ENCODE results near the gene SPACDR. TPM values are rescaled to one million over a fixed set of nuclear protein-coding genes. Genes with fewer than 3 reads are reported as not detected.
A peak's percentile ranks its signal among the peaks of the same experiment; 100 is the strongest.

Gene SPACDR
- total and polyA plus RNA-seq, 9 of the 15 experiments (the other 6 are each of a cell fraction or from before 2014, with no cell fraction given) = 0.07 to 0.55 (median 0.14) TPM; not detected in 1

- TF ChIP-seq AFF4 (CRISPR knock-in tag; IDR thresholded peaks at IDR 0.05) (peak; percentile 92), KDM2B (CRISPR knock-in tag; IDR thresholded peaks at IDR 0.05) (0 out of 2 replicates have a peak, but pooled peaks have one; percentile 58), LEF1 (IDR thresholded peaks at IDR 0.05) (no peak), ZNF408 (CRISPR knock-in tag; IDR thresholded peaks at IDR 0.05; ENCODE audit: low read depth) (no peak), KDM4B (IDR thresholded peaks at IDR 0.05; ENCODE audit: borderline replicate concordance in 2 of 2, low read depth in 1 of 2) (peak in 1 of 2 experiments; percentile 65; a peak in 1 of 4 replicates), CHD1 (IDR thresholded peaks at IDR 0.05; ENCODE audit: low read length) (peak; percentile 98), GTF2E2 (tag; IDR thresholded peaks at IDR 0.05) (peak; percentile 76; the same call in 1 of the 2 replicates), NR1H2 (CRISPR knock-in tag; IDR thresholded peaks at IDR 0.05) (0 out of 2 replicates have a peak, but pooled peaks have one; percentile 36), ZNF165 (CRISPR knock-in tag; IDR thresholded peaks at IDR 0.05; ENCODE audit: borderline replicate concordance) (0 out of 2 replicates have a peak, but pooled peaks have one; percentile 14), DMBX1 (CRISPR knock-in tag; IDR thresholded peaks at IDR 0.05; ENCODE audit: borderline replicate concordance) (no peak), ARID4B (CRISPR knock-in tag; IDR thresholded peaks at IDR 0.05) (peak; percentile 78; the same call in 1 of the 2 replicates), HNRNPL (IDR thresholded peaks at IDR 0.05; ENCODE audit: low read depth, low read length) (peak; percentile 52; the same call in 1 of the 2 replicates), NR2C2 (CRISPR knock-in tag; IDR thresholded peaks at IDR 0.05) (no peak), NR2C2 (tag; IDR thresholded peaks at IDR 0.05) (peak; percentile 53), CREM (IDR thresholded peaks at IDR 0.05; ENCODE audit: low read depth) (0 out of 2 replicates have a peak, but pooled peaks have one; percentile 8)
Observed at GRCh38 chr7:100435401-100436304, 28.4 kb downstream of the SPACDR start (continued).

All from K562 (cell line).